GM21723 (cell line): ENCODE measurements around the gene SUSD4.
"Not testable (repeated sequence)": the region's sequence is repeated elsewhere in the genome, so short reads cannot be mapped to it uniquely, and the experiment has no call there.

Experiments used
- ATAC-seq: cut with Tn5 transposase; IDR thresholded peaks from one replicate; pipeline ENCODE4 v1.9.1; 2021; ENCODE audit warnings: mild to moderate bottlenecking, moderate library complexity; ENCODE audit not compliant: unreplicated experiment

The SUSD4 gene

DNA sequence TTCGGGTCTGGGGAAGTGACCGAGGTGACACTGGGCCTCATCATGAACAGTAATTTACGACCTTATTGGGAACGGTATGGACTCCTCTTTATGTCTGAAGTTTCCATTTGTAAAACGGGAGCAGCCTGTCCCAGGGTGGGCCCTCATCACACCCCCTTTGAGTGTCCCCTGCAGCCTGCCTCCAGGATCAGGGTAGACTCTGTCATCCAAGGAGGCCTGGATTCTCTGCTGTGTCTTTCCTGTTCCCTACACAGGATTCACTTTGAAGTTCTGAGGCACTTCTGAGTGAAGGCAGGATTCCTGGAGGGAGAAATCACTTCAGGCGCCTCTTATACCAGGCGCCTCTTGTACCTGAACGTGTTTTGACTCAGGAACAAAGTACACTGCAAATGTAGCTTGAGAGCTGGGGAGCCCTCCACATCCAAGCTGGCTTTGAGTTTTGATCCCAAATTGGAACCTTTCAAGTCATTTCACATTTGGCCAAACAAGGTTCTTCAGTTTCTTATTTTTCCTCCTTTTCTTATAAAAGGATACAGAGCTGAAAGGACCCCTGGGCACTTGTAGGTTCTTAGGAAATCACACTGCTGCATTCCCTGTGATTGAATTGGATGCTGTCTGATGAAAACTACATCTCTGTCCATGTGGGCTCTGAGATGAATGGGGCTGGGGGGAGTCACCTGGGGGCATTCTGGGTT is 106.0 kb downstream of the SUSD4 start:
- ATAC-seq: no peak

DNA sequence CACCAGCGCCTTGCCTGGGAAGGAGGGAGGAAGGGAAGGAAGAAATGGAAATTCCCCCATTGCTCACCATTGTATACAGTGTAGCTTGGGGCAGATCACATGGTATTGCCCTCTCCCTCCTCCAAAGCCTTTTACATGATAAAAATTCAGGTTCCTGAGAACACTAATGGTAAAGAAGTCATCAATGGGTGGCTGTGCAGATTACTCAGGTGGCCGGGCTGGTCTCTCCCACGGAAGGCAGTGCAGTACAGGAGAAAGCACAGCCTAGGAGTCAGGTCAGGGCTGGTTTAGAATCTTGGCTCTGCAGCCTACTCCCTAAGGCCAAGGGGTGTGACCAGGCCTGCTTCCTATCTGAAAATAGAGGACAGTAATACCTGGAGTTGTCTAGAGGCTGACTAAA is 107.9 kb downstream of the SUSD4 start:
- ATAC-seq: no peak

DNA sequence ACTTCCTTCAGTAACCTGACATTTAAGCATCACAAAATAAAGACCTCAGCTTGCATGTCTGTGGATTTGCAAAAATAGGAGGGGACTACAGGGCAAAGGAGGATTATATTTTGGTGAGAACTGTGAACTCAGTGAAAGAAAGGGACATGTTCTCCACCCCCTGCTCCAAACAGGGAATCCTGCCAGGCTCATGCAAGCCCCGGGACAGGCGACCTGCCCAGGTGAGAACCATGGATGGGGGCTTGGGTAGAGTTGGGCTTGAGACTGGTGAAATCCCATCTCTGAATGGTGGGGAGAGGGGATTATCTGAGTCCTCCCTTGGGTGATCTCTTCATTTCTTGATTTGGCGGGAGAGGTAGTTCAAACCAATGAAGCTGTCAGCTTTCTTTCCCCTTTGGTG is 110.1 kb downstream of the SUSD4 start:
- ATAC-seq: no peak

DNA sequence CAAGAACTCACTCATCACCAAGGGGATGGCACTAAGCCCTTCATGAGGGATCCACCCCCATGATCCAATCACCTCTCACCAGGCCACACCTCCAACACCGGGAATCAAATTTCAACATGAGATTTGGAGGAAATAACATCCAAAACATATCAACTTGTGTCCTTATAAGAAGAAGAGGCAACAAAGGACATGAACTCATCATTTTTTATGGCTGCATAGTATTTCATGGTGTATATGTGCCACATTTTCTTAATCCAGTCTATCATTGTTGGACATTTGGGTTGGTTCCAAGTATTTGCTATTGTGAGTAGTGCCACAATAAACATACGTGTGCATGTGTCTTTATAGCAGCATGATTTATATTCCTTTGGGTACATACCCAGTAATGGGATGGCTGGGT is 112.6 kb downstream of the SUSD4 start:
- ATAC-seq: not testable (repeated sequence)

DNA sequence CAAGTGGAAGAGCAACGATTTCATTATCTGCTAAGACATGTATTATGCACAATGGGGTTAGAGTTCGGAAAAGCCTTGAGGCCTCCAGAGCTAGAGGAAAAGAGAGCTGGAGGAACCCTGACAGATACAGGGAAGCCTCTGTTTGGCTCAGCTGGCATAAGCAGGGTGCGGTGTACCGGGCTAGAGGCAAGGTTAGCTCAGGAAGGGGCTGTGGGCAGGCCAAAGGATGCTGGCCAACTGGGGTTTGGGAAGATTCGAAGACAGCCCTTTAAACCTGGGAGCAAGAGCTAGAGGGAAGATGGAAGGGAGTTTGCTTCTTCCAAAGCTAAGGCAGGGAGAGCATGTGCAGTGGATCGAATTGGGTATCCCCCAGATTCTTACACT is 113.4 kb downstream of the SUSD4 start:
- ATAC-seq: no peak

DNA sequence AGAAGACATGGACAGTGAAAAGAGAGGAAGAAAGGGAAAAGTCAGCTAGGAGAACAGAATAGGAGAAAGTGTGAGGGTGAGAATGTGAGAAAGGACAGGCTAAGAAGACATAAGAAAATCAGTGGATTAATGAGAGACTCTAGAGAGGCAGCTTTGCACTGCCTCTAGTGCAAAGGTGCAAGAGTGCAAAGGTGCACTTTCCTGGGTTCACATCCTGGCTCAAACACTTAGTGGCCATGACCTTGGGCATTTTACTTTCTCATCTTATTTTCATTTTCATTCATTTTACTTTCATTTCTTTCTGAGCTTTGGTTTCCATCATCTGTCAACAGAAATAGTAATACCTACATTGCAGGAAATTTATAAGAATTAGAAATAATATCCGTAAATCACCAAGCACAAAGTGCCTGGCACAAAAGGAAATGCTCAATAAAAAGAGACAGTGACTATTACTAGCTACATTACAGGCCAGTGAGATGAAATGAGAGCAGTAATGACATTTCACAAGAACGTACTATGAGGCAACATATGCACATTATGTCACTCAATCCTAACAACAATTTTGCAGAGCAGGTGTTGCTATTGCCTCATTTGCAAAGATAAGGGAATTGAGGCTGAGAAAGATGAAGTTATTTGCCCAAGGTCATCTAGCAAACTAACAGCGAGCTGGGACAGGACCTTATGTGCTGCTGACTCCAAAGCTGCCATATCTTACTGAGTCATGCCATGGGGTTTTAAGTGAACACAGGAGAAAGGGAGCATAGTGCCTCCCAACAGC is 113.9 kb downstream of the SUSD4 start:
- no peak for ATAC-seq

DNA sequence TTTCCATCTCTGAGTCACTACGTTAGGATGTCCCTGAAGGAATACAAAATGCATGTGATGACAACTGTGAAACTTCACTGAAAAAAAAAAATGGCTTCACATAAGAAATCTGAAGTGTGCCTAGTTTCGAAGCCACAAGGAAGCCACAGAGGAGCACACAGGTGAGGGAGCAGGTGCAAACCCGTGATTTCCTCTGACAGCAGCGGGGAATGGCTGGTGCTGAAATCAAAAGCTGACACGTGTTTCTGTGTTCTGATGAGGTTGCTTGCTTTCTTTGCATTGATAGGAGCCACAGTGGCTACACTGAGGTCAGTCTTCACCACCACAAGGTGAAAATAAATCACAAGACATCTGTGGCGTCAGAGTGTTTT is 115.2 kb downstream of the SUSD4 start:
- ATAC-seq: no peak

DNA sequence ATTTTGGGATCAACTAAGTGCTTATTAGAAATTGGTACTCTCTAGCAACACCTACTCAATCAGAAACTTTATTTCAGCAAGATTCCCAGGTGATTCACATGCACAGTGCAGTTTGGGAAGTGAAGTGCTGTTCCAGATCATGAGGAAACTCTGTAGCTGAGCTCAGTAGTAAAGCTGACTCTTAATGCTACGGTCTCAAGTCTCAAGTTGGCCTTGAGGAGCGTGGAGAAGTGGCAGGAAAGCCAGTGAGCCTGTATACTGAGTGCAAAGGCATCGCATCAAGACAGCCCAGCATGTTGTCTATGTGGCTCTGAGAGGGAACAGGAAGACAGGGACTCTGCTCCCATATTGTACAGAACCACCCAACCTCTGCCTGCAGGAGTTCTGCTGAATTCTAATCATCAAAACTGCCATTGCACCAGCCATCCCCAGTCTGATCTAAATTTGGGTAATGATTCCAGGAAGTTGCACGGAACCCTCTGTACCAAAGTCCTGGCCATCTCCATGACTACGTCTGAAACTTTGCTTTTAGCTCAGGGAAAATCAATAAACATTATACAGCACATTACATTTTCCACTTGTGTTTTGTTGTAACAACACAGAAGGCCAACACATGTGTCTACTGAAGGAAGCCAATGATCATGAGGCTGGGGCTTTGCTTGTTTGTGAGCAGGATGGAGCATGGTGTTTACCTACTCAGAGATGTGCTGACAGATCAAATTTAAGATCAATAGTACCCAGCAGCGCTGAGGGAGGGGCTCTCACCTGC is 115.8 kb downstream of the SUSD4 start:
- no peak for ATAC-seq

DNA sequence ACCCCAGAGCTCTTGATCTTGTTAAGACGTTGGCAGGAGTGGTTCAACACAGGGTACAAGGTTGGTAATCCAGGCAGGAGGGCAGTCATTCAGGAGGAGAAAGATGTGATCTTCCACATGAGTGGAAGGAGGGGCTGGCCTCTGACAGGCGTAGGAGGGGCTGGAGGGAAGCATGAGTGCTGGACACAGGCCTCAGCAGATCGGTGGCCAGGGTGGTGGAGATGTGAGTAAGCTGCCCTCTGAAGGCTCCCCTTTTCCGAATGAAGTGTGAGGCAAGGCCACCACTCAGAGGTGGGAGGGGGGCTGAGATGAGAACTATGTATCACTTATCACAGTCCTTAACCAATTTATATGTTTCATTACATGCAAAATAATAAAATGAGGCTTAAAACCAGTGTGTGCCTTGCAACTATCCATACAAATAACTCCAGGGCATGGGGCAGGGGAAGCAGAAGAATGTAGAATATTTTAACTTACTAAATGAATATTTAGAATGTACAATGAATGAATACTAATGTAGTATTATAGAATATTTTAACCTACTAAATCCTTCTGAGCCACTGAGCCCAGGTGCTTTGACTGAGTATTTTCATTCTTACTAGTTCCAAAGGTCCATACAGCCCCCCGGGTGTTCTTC is 117.4 kb downstream of the SUSD4 start:
- no peak for ATAC-seq

DNA sequence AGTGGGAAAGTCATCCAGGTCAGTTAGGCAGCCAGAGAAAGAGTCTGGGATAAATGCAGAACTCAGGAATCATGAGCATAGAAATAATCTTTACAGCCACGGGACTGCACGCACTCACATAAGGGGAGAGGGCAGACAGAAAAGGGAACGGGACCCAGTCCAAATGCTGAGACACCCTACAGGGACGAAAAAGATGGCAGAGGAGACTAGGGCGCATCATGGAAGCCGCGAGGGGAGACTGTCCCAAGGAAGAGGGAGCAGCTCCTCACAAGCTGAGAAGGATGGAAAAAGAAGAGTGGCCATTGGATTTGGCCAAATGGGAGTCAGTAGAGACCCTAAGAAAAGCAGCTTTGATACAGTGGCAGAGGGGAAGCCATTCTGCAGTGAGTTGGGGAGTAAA is 118.0 kb downstream of the SUSD4 start:
- ATAC-seq: no peak

DNA sequence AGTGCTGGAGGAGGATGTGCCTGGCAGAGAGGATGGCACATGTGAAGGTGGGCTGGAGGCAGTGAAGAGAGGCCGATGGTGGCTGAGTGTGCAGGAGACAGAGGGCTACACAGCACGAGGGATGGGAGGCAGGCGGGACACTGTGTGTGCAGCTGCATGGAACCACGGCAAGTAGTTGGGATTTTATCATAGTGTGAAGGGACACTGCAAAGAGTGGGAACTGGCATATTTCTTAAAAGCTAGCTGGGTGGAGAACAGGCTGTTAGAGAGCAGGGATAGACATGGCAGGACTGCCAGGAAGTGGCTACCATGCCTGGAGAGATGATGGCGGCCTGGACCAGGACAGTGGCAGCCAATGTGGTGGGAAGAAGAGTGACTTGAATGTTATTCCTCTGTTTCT is 118.6 kb downstream of the SUSD4 start:
- ATAC-seq: no peak

DNA sequence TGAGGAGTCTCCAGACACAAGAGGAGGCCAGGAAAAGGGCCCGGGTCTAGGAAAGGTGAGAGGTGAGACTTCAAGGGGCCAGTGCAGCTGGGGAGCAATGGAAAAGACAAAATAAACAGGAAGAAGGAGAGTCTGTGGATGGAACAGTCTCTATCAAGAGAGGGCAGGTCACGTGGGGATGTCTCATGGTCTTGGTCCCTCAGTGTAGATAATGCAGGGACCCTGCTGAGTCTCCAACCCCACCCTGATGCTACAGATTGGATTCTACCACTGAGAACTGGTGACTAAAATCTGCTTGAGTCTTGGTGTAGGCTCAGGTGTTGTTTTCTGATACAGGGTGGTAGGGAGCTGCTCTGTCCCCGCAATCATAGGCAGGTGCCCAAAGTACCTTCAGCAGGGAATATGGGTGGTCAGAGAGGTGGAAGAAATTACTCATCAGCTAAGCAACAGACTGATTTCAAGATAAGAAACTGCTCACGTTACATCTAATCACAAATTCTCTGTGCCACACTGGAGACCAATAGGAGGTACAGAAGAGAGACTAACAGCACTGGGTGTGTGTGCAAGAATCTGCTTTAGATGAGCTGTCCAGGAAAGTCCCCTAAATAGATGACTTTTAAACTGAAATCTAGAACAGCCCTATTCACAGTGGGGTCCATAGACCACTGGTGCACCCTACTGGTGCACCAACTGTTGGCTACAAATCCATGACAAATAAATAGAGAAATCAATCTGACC is 119.4 kb downstream of the SUSD4 start:
- peak; percentile 61 for ATAC-seq

DNA sequence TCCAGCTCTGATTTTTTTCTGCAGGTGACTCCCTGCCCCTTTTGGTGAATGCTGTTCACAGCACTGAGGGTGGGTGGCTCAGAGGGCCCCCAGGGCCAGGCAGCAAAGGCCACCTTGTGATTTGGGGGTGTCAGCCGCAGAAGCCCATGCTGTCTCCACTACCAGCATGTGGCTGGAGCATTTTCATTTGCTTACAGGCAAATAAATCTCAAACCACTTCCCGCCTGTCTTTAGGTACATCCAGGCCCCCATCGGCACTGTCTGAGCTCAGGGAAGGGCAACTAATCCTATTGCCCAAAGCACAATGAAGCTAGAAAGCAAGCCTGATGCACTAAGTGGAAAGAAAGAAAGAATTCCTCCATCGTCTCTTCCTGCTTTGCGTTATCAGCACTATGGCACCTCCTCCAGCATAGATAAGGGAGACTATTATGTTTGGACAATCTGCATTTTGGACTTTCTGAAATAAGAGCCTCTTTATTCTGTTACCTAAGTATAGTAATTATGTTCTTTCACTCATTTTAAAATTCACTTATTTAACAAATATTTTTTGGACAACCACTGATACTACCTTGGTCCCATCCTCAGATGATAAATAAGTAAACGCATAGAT is 120.4 kb downstream of the SUSD4 start:
- ATAC-seq: no peak

DNA sequence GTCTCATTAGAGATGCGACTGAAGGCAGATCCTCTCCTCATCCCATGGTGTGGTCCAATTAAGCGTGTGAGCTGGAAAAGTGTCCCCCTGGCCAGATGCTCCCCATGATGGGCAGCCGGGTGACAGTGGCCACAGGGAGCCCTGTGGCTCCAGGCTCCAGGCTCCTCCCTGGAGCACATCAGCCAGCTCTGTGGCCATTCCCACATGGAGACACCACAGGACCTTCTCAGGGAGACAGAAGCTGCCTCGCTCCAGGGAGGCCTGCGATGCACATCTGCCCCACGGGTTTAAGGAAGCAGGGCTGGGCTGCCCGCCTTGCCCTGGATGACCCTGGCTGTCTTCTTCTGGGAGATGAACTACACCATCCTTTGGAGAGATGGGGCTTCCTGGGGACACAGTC is 121.0 kb downstream of the SUSD4 start:
- ATAC-seq: no peak

DNA sequence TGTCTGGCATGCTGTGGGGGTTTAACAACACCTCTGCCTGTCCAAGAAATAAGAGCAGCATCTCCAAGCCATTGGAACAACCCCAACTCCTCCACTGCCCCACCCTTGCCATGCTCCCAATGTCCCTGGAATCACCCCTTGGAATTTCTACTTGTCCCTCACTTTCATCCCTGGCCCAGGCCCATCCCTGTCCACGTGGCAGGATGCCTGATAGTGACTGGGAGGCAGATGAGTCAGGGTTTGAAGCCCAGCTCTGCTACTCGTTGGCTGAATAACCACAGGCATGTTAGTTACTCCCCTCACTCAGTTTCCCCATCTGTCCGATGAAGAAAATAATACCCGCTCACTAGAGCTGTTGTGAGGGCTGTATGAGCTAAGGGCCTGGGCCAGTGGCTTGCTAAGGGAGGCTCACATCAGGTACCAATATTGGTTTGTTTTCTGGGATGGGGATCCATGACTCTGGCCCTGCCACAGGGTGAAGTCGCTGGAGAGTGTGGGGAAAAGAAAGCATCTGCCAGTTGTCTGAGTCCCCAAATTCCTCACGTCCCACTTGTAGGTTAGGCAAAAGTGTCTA is 121.5 kb downstream of the SUSD4 start:
- no peak for ATAC-seq

DNA sequence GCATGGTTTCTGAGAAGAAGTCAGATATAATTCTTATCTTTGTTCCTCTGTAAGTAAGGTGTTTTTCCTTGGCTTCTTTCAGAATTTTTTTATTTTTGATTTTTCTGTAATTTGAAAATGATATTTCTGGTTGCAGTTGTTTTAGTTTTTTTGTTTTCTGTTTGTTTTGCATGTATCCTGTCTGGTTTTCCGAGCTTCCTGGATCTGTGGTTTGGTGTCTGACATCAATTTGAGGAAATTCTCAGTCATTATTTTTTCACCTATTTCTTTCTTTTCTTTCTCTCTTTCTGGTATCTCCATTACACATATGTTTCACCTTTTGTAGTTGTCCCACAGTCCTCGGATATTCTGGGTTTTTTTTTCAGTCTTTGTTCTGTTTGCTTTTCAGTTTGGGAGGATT is 123.9 kb downstream of the SUSD4 start:
- ATAC-seq: no peak

DNA sequence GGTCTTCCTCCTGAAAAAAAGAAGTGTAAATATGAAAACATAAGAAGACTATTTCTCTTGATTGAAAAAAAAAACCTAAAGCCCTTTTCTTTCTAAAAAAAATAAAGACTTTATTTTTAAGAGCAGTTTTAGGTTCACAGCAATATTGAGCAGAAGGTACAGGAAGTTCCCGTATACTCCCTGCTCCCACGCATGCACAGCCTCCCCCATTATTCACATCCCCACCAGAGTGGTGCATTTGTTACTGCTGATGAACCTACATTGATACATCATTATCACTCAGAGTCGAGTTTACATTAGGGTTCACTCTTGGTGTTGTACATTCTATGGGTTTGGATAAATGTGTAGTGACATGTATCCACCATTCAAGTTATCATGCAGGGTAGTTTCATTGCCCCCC is 128.9 kb downstream of the SUSD4 start:
- no peak for ATAC-seq

DNA sequence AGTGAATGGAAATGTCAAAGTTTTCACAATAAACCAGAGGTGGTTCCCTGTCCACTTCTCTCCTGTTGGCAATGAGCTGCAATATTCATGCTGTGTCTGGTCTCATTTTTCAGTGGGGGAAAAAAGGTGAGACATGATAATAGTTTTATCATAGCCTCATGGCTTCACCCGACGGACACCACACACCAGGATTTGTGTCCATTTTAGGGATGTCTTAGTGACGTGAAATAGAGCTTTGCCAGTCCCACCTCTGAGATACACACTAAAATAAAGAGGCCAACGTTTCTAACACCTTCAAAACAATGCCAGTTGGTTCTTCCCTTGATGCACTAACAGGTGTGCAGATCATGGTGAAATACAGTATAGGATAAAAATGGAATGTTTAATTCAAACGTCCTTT is 129.4 kb downstream of the SUSD4 start:
- ATAC-seq: no peak

DNA sequence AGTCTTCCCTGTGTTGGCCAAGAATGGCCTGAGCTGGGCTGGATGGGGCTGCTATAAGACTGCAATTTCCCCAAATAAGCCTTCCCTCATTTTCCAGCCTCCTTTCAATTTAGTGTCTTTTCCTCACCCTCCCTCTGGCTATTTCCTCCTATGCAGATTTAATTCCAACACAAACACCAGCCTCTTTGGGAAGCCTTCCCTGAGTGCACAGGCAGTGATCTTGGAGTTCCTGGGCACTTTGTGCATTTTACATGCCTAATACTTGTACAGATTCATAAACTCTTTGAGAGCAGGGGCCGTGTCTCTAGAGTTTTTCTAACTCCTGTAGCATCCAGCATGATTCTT is 129.8 kb downstream of the SUSD4 start:
- ATAC-seq: no peak
